HepG2 (cell line): ENCODE data around the gene SH2D2A. TPM values are rescaled to one million over a fixed set of nuclear protein-coding genes. Genes with fewer than 3 reads are reported as not detected.

ENCODE experiments used
- ARID2 ChIP-seq: sonication (generic); formaldehyde crosslinking; IDR thresholded peaks from 2 replicates; pipeline ENCODE4 v1.8.1; 2022; ENCODE audit warnings: mild to moderate bottlenecking, missing genetic modification reagents, borderline replicate concordance
- CHCHD3 ChIP-seq: sonication (generic); formaldehyde crosslinking; IDR thresholded peaks from 2 replicates; pipeline ENCODE4 v1.8.0; 2022; ENCODE audit warnings: mild to moderate bottlenecking, missing genetic modification reagents, moderate library complexity
- DNMT1 ChIP-seq: sonication (generic); formaldehyde crosslinking; IDR thresholded peaks from 2 replicates; pipeline ENCODE4 v1.5.1; 2020; ENCODE audit warnings: mild to moderate bottlenecking, missing genetic modification reagents
- GZF1 ChIP-seq: sonication (generic); formaldehyde crosslinking; IDR thresholded peaks from 2 replicates; pipeline ENCODE4 v1.5.1; 2020; ENCODE audit warnings: mild to moderate bottlenecking, missing genetic modification reagents
- ISL2 ChIP-seq: sonication (generic); formaldehyde crosslinking; IDR thresholded peaks from 2 replicates; pipeline ENCODE4 v1.5.0; 2020; ENCODE audit warnings: missing genetic modification reagents
- ISX ChIP-seq: sonication (generic); formaldehyde crosslinking; conservative IDR thresholded peaks from 2 replicates; pipeline ENCODE4 v1.5.0; 2020; ENCODE audit warnings: missing genetic modification reagents
- NFE2 ChIP-seq: sonication (generic); formaldehyde crosslinking; IDR thresholded peaks from 2 replicates; pipeline ENCODE4 v1.4.0; 2020; ENCODE audit warnings: missing genetic modification reagents
- NR3C1 ChIP-seq: sonication (generic); formaldehyde crosslinking; IDR thresholded peaks from 2 replicates; pipeline ENCODE4 v1.4.0; 2020; ENCODE audit warnings: missing genetic modification reagents
- SOX5 ChIP-seq: IDR thresholded peaks from 2 replicates; pipeline ENCODE4 v1.6.1; 2016; ENCODE audit warnings: borderline replicate concordance
- SRSF4 ChIP-seq: fragments of 200-400 bp; formaldehyde crosslinking; IDR thresholded peaks from one replicate; pipeline ENCODE4 v1.6.1; 2018; ENCODE audit warnings: mild to moderate bottlenecking, low read depth, low read length, moderate library complexity; ENCODE audit not compliant: poor library complexity, severe bottlenecking
- U2AF1 ChIP-seq: fragments of 200-400 bp; formaldehyde crosslinking; optimal IDR thresholded peaks from 2 replicates; pipeline ENCODE3; 2017; ENCODE audit warnings: mild to moderate bottlenecking, low read depth, low read length
- ZMYM3 ChIP-seq: sonication (generic); formaldehyde crosslinking; IDR thresholded peaks from 2 replicates; pipeline ENCODE4 v1.5.1; 2020; ENCODE audit warnings: mild to moderate bottlenecking, missing genetic modification reagents
- ZNF205 ChIP-seq: IDR thresholded peaks from 2 replicates; pipeline ENCODE4 v1.6.1; 2018; ENCODE audit warnings: missing biosample characterization, missing genetic modification reagents
- ZNF326 ChIP-seq: sonication (generic); formaldehyde crosslinking; IDR thresholded peaks from 2 replicates; pipeline ENCODE4 v1.4.0; 2020; ENCODE audit warnings: missing genetic modification reagents, borderline replicate concordance
- ZNF337 ChIP-seq: sonication (generic); formaldehyde crosslinking; IDR thresholded peaks from 2 replicates; pipeline ENCODE4 v1.5.1; 2020; ENCODE audit warnings: missing genetic modification reagents, low read depth, mild to moderate bottlenecking, borderline replicate concordance
- ZNF7 ChIP-seq: IDR thresholded peaks from 2 replicates; pipeline ENCODE4 v1.6.1; 2016; ENCODE audit warnings: missing biosample characterization, missing genetic modification reagents
- polyA plus RNA-seq, 8 experiments: library from polyadenylated mRNA; depleted of rRNA in 3 of 8; stranded (reverse) in 7 of 8; unstranded in 1 of 8; fragments of >200 nt; fragmentation: Illumina TruSeq in 4 of 8; extraction: Trizol in 4 of 8; gene quantifications; 2 replicates each; pipeline versions ENCODE4 v1.2.1 to v1.2.3, GENCODE V29; 2011 to 2016; ENCODE audit warnings: low read depth in 4 of 8, missing spikeins in 1 of 8, mixed read lengths in 1 of 8; ENCODE audit not compliant: insufficient read depth in 1 of 8
- total RNA-seq, 5 experiments: library from RNA; depleted of rRNA; stranded (reverse); fragments of >200 nt; fragmentation: Illumina TruSeq; extraction: Trizol; gene quantifications; 2 replicates each; pipeline ENCODE4 v1.2.3, GENCODE V29; 2016; ENCODE audit warnings: low read depth in 1 of 5
- TF ChIP-seq, protein P1 (sequence below): sonication (generic); formaldehyde crosslinking; IDR thresholded peaks from 2 replicates; pipeline ENCODE4 v1.8.0; 2022; ENCODE audit warnings: missing genetic modification reagents, mild to moderate bottlenecking, moderate library complexity, borderline replicate concordance
- TF ChIP-seq, protein P2 (sequence below): sonication (generic); formaldehyde crosslinking; IDR thresholded peaks from 2 replicates; pipeline ENCODE4 v1.4.0; 2020; ENCODE audit warnings: missing genetic modification reagents
- TF ChIP-seq, protein P3 (sequence below): sonication (generic); formaldehyde crosslinking; IDR thresholded peaks from 2 replicates; pipeline ENCODE4 v1.8.0; 2022; ENCODE audit warnings: missing genetic modification reagents, low read depth, mild to moderate bottlenecking, borderline replicate concordance

Gene SH2D2A
- total and polyA plus RNA-seq, 2 of the 13 experiments (the other 11 are each of a cell fraction or from before 2014, with no cell fraction given) = 0.57 to 0.73 TPM

DNA sequence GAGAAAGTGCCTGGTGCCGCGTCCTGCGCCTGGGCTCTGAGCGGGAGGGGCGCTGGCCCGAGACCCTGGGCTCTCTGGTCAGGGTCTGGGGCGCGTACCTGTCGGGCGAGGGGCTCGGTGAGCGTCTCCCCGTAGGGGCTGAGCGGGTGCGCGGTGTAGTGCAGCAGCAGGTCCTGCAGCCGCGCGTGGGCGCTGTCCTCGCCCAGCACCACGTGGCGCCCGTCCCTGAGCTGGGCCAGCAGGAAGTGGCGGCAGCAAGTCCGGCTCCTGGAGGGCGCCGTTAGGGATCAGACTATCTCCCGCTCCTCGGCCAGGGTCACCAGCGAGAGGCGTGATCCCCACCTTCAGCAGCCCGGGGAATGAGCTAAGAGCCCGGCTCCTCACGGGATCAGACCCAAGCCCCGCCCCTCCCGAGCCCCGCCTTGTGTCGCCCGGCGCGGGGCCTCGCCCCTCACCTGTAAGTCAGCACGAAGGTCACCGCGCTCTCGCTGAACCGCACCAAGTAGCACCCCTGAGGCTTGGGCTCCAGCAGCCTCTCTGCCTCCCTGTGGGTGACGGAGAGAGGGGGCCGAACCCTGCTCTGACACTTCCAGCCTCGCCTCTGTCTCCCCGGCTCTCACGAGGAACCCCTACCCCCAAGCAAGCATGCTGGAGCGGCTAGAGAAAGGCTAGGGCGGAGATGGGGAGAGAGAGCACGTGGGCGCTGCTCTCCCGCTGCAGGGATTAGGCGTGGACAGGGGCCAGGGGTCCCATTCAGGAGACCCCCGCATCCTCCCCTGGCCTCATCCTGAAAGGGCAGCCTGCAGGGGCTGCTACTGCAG, 2.7 kb downstream of the SH2D2A start (continued):
- TF ChIP-seq, protein P1, sequence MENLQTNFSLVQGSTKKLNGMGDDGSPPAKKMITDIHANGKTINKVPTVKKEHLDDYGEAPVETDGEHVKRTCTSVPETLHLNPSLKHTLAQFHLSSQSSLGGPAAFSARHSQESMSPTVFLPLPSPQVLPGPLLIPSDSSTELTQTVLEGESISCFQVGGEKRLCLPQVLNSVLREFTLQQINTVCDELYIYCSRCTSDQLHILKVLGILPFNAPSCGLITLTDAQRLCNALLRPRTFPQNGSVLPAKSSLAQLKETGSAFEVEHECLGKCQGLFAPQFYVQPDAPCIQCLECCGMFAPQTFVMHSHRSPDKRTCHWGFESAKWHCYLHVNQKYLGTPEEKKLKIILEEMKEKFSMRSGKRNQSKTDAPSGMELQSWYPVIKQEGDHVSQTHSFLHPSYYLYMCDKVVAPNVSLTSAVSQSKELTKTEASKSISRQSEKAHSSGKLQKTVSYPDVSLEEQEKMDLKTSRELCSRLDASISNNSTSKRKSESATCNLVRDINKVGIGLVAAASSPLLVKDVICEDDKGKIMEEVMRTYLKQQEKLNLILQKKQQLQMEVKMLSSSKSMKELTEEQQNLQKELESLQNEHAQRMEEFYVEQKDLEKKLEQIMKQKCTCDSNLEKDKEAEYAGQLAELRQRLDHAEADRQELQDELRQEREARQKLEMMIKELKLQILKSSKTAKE (CRISPR knock-in tag) = no peak
- peak; percentile 42; the same call in 1 of the 2 replicates for TF ChIP-seq ISL2 (CRISPR knock-in tag)
- TF ChIP-seq ZNF337 (CRISPR knock-in tag) = peak; percentile 73; the same call in 1 of the 2 replicates
- no peak for TF ChIP-seq SRSF4
- TF ChIP-seq ZNF326 (CRISPR knock-in tag) = no peak
- peak; percentile 11; the same call in 1 of the 2 replicates for TF ChIP-seq SOX5 (CRISPR knock-in tag)
- TF ChIP-seq, protein P2, sequence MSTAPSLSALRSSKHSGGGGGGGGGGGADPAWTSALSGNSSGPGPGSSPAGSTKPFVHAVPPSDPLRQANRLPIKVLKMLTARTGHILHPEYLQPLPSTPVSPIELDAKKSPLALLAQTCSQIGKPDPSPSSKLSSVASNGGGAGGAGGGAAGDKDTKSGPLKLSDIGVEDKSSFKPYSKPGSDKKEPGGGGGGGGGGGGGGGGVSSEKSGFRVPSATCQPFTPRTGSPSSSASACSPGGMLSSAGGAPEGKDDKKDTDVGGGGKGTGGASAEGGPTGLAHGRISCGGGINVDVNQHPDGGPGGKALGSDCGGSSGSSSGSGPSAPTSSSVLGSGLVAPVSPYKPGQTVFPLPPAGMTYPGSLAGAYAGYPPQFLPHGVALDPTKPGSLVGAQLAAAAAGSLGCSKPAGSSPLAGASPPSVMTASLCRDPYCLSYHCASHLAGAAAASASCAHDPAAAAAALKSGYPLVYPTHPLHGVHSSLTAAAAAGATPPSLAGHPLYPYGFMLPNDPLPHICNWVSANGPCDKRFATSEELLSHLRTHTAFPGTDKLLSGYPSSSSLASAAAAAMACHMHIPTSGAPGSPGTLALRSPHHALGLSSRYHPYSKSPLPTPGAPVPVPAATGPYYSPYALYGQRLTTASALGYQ = no peak
- no peak for TF ChIP-seq ZNF7 (CRISPR knock-in tag)
- TF ChIP-seq DNMT1 (CRISPR knock-in tag) = peak; percentile 85; the same call in 1 of the 2 replicates
- no peak for TF ChIP-seq NR3C1 (CRISPR knock-in tag)
- TF ChIP-seq ZNF205 (CRISPR knock-in tag) = 0 out of 2 replicates have a peak, but pooled peaks have one; percentile 25
- peak; percentile 97 for TF ChIP-seq CHCHD3 (CRISPR knock-in tag)
- TF ChIP-seq, protein P3, sequence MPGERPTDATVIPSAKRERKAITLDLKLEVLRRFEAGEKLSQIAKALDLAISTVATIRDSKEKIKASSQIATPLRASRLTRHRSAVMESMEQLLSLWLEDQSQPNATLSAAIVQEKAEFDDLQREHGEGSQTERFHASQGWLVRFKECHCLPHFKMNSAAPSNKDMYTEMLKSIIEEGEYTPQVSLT (CRISPR knock-in tag) = no peak
- 0 out of 2 replicates have a peak, but pooled peaks have one; percentile 77 for TF ChIP-seq GZF1 (CRISPR knock-in tag)
- TF ChIP-seq ZMYM3 = peak; percentile 77
- no peak for TF ChIP-seq NFE2 (CRISPR knock-in tag)
- no peak for TF ChIP-seq ARID2 (CRISPR knock-in tag)
- TF ChIP-seq U2AF1 = no peak
- TF ChIP-seq ISX = no peak
